ENCODE data around the gene BMAL1.
"Not testable (repeated sequence)": the region's sequence is repeated elsewhere in the genome, so short reads cannot be mapped to it uniquely, and the experiment has no call there.

BMAL1 gene

GRCh38 chr11:13252438-13252837 lies 25.2 kb upstream of the BMAL1 start:
- ATAC-seq = no peak
- TF ChIP-seq TCF4 (CRISPR knock-in tag; IDR thresholded peaks at IDR 0.05; ENCODE audit: borderline replicate concordance) = no peak
- no peak for TF ChIP-seq ZNF8 (CRISPR knock-in tag; IDR thresholded peaks at IDR 0.05)
- no peak for TF ChIP-seq ZNF70 (CRISPR knock-in tag; IDR thresholded peaks at IDR 0.05)
- no peak for TF ChIP-seq RARB (CRISPR knock-in tag; IDR thresholded peaks at IDR 0.05)
- no peak for TF ChIP-seq PPARA (CRISPR knock-in tag; IDR thresholded peaks at IDR 0.05; ENCODE audit: borderline replicate concordance)
- no peak for TF ChIP-seq ZC3H10 (CRISPR knock-in tag; IDR thresholded peaks at IDR 0.05)
- TF ChIP-seq ISL1 (CRISPR knock-in tag; IDR thresholded peaks at IDR 0.05) = no peak
- TF ChIP-seq, protein P1, sequence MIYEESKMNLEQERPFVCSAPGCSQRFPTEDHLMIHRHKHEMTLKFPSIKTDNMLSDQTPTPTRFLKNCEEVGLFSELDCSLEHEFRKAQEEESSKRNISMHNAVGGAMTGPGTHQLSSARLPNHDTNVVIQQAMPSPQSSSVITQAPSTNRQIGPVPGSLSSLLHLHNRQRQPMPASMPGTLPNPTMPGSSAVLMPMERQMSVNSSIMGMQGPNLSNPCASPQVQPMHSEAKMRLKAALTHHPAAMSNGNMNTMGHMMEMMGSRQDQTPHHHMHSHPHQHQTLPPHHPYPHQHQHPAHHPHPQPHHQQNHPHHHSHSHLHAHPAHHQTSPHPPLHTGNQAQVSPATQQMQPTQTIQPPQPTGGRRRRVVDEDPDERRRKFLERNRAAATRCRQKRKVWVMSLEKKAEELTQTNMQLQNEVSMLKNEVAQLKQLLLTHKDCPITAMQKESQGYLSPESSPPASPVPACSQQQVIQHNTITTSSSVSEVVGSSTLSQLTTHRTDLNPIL (CRISPR knock-in tag; IDR thresholded peaks at IDR 0.05; ENCODE audit: low read depth) = no peak
- no peak for TF ChIP-seq ZFP3 (CRISPR knock-in tag; IDR thresholded peaks at IDR 0.05)
- no peak for TF ChIP-seq BACH2 (CRISPR knock-in tag; IDR thresholded peaks at IDR 0.05; ENCODE audit: borderline replicate concordance)
- TF ChIP-seq SNAI2 (CRISPR knock-in tag; IDR thresholded peaks at IDR 0.05) = no peak
- TF ChIP-seq CSDC2 (CRISPR knock-in tag; IDR thresholded peaks at IDR 0.05) = no peak
- no peak for TF ChIP-seq POU6F1 (CRISPR knock-in tag; IDR thresholded peaks at IDR 0.05; ENCODE audit: borderline replicate concordance, low read depth)
- TF ChIP-seq GLIS3 (CRISPR knock-in tag; IDR thresholded peaks at IDR 0.05) = no peak
- TF ChIP-seq, protein P2, sequence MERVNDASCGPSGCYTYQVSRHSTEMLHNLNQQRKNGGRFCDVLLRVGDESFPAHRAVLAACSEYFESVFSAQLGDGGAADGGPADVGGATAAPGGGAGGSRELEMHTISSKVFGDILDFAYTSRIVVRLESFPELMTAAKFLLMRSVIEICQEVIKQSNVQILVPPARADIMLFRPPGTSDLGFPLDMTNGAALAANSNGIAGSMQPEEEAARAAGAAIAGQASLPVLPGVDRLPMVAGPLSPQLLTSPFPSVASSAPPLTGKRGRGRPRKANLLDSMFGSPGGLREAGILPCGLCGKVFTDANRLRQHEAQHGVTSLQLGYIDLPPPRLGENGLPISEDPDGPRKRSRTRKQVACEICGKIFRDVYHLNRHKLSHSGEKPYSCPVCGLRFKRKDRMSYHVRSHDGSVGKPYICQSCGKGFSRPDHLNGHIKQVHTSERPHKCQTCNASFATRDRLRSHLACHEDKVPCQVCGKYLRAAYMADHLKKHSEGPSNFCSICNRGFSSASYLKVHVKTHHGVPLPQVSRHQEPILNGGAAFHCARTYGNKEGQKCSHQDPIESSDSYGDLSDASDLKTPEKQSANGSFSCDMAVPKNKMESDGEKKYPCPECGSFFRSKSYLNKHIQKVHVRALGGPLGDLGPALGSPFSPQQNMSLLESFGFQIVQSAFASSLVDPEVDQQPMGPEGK (CRISPR knock-in tag; IDR thresholded peaks at IDR 0.05; ENCODE audit: borderline replicate concordance) = no peak

DNA sequence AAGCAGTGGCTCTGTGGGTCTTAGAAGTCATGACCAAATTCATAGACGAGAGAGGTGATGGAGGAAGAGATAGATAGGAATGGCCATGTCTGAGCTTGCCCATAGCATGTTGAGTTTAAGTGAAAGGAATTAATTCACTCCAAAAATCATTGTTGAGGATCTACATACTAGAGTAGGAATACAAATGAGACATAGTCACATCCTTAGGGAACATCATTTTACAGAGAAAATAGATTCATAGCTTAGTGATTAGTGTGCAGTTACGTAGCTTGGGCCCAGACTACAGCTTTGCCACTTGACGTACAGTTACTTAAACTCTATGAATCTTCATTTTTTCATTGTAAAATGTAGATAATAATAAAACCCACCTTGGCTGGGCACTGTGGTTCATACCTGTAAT lies 21.4 kb upstream of the BMAL1 start:
- no peak for TF ChIP-seq ARNTL (CRISPR knock-in tag; IDR thresholded peaks at IDR 0.05; ENCODE audit: borderline replicate concordance, low read depth)
- TF ChIP-seq ZNF8 (CRISPR knock-in tag; IDR thresholded peaks at IDR 0.05) = no peak
- no peak for TF ChIP-seq CSRNP3 (CRISPR knock-in tag; IDR thresholded peaks at IDR 0.05)
- no peak for TF ChIP-seq ZFP30 (CRISPR knock-in tag; IDR thresholded peaks at IDR 0.05)
- no peak for TF ChIP-seq ZNF70 (CRISPR knock-in tag; IDR thresholded peaks at IDR 0.05)
- no peak for TF ChIP-seq POU6F1 (CRISPR knock-in tag; IDR thresholded peaks at IDR 0.05; ENCODE audit: borderline replicate concordance, low read depth)
- TF ChIP-seq GLIS3 (CRISPR knock-in tag; IDR thresholded peaks at IDR 0.05) = no peak
- TF ChIP-seq TSHZ2 (CRISPR knock-in tag; IDR thresholded peaks at IDR 0.05) = no peak
- no peak for TF ChIP-seq RARB (CRISPR knock-in tag; IDR thresholded peaks at IDR 0.05)
- no peak for ATAC-seq

- not testable (repeated sequence) for ATAC-seq
Observed at GRCh38 chr11:13258061-13258460, 19.5 kb upstream of the BMAL1 start.
